GM19467 (cell line): ENCODE data around the gene MAGOH.
"Not testable (repeated sequence)": the region's sequence is repeated elsewhere in the genome, so short reads cannot be mapped to it uniquely, and the experiment has no call there.

Experiments
- ATAC-seq: cut with Tn5 transposase; IDR thresholded peaks from one replicate; pipeline ENCODE4 v1.9.1; 2021; ENCODE audit warnings: mild to moderate bottlenecking, moderate library complexity; ENCODE audit not compliant: unreplicated experiment

MAGOH gene

GRCh38 chr1:53241828-53242227 is 3.5 kb upstream of the MAGOH start:
- ATAC-seq = no peak

- no peak for ATAC-seq
These were observed 680 bp downstream of the MAGOH start for GRCh38 chr1:53237638-53238037.

- ATAC-seq = no peak
These were observed 17.4 kb downstream of the MAGOH start for GRCh38 chr1:53220962-53221286.

DNA sequence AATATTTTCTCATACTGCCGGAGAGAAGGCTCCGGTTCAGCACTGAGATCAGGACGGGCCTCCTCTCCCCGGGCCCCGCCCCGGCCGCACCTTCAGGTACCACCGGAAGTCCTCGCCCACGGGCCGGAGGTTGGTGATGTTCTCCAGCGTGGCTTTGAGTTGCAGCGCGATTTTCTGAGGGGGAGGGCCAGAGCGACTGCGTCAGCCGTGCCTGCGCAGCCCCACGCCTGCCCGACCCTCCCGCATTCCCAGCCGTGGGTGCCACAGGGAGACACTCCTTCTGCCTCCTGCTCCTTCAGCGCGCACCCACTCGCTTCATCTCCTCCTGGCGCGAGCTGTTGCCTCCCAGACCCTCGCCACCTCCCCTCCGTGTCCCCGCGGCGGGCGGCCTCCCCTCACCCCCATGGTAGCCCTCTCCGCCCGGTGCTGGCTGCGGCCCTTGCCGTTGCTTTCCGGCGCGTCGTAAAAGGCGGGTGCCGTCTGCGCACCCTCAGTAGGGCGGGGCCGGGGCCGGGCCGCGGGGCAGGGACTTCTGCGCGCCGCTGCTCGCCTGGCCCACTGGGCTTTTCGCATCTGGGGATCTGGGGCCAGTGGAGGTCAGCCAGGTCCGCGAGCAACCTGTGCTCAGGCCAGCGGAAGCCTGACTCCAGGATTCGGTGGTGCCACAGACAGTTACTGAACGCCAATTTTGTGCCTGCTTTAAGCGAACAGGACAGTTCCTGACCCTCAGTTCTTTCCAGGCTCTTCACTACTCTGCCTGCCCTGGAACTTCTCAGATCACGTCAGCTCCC is 18.0 kb downstream of the MAGOH start, which contains the start of gene CZIB:
CZIB (minus strand) TSS at position 464 of the 791 bp plus-strand sequence; CDS start at position 405, 59 bp downstream.
- peak; percentile 89 for ATAC-seq

DNA sequence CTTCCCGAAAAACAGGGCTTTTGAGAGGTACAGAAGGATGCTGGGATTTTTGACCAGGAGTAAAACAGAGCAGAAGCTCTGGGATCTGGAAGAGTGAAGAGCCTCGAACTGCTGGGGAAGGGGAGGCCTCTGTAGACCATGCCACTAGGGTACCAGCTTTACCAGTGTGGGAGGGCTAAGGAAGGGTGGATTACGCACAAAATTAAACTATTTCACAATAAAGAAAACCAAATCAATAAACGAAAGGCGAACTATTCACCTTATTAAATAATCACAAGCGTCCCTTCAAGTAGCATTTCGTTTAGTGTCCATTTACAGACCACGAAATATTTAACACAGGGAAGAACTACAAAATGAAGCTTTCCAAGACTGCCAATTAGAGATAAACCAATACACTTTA is 18.6 kb downstream of the MAGOH start:
- no peak for ATAC-seq

GRCh38 chr1:53218201-53218600 is 20.1 kb downstream of the MAGOH start:
- no peak for ATAC-seq

DNA sequence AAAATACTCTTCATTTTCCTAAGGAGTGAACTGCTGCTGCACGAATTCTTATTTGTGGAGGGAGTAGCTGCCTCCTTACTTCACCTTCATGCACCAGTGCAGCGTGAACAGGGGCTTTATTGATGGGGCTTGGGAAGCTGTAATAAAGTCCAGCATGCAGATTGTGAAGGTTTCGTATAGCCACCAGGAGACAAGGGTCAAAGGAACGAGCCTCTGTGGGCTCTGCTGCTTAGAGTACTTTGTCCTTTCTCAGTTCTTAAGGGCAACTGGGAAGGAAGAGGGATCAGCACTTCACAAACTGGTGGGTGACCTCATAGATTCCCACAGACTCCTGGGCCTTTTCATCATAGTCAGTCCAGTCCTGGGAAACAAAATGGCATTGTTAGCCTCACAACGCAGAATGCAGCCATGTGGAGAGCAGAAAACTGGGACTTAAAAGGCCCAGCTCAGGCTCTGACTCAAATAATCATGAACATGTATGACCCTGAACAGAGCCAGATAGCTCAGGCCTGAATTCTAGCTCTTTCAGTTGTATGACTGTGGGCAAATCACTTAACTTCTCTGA is 23.9 kb downstream of the MAGOH start:
- no peak for ATAC-seq

DNA sequence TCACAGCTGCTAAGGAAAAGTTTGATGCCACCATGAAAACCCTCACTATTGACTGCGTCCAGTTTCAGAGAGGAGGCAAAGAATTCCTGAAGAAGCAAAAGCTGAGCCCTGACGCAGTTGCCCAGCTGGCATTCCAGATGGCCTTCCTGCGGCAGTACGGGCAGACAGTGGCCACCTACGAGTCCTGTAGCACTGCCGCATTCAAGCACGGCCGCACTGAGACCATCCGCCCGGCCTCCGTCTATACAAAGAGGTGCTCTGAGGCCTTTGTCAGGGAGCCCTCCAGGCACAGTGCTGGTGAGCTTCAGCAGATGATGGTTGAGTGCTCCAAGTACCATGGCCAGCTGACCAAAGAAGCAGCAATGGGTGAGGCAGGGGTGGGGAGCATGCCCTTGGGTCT is 27.4 kb downstream of the MAGOH start:
- no peak for ATAC-seq

DNA sequence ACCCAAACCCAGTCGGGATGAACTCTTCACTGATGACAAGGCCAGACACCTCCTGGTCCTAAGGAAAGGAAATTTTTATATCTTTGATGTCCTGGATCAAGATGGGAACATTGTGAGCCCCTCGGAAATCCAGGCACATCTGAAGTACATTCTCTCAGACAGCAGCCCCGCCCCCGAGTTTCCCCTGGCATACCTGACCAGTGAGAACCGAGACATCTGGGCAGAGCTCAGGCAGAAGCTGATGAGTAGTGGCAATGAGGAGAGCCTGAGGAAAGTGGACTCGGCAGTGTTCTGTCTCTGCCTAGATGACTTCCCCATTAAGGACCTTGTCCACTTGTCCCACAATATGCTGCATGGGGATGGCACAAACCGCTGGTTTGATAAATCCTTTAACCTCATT is 28.0 kb downstream of the MAGOH start:
- no peak for ATAC-seq

- ATAC-seq = no peak
These were observed 30.6 kb downstream of the MAGOH start for GRCh38 chr1:53207726-53208125.

GRCh38 chr1:53206735-53207379 is 31.5 kb downstream of the MAGOH start:
- no peak for ATAC-seq

- not testable (repeated sequence) for ATAC-seq
These were observed 32.1 kb downstream of the MAGOH start for GRCh38 chr1:53206083-53206685.

GRCh38 chr1:53205496-53205895 is 32.8 kb downstream of the MAGOH start:
- not testable (repeated sequence) for ATAC-seq

GRCh38 chr1:53203466-53203865 is 34.9 kb downstream of the MAGOH start:
- no peak for ATAC-seq

- no peak for ATAC-seq
These were observed 40.1 kb downstream of the MAGOH start for GRCh38 chr1:53198241-53198651.

DNA sequence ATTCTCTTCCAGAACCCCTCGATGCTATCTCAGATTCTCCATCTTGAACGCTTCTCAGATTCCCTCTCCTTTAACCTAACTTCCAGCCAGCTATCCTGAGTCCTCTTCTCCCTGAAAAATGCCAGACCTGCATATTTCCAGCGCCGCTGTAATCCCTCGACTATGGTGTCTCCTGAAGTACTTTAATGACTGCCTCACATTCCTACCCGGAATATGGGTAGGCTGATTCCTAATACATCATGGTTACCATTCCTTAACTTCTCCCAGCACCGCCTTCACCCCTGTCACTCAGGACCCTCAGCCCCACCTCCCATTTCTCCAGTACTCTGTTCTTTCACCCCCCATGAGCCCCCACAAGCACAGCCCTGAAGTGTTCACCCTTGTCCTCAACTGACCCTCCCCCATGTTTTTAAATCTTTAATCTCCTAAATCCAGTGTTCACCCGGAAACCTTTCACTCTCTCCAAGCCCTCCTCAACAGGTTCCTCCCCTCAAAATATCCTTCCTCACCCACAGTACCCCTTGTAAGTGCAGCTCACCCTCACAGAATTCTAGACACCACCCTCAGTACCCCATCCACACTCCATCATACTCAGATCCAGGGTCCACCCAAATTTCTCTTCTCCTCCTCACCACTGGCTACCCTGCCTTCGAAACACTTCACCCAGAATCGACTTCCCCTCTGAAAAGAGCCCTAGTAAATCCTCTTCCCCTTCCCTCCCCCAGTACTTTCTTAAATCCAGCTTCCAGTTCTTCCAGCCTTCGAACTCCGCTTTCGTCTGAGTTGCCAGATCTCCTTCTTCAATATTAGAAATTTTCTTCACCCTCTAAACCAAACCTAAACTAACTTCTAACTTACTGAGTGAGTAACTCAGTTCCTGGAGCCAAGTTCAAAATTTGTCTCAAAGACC is 40.8 kb downstream of the MAGOH start:
- no peak for ATAC-seq

GRCh38 chr1:53196485-53197290 is 41.6 kb downstream of the MAGOH start, which contains the start of gene CPT2:
Gene CPT2 (plus strand): TSS chr1:53196824. CDS start chr1:53196944, 120 bp downstream.
- peak; percentile 99 for ATAC-seq

GRCh38 chr1:53196017-53196484 is 42.3 kb downstream of the MAGOH start:
- peak; percentile 5 for ATAC-seq

GRCh38 chr1:53195246-53196016 is 42.9 kb downstream of the MAGOH start:
- no peak for ATAC-seq
